Keratinocyte (primary cell): ENCODE data around the gene NAA50.

Experiments
- EZH2 ChIP-seq: IDR thresholded peaks from one replicate; pipeline ENCODE4 v1.6.1; 2012; ENCODE audit warnings: inconsistent platforms, mild to moderate bottlenecking, low read length, moderate library complexity
- TF ChIP-seq, protein P1 (sequence below), 3 experiments: IDR thresholded peaks in 1 of 3; conservative IDR thresholded peaks in 1 of 3; optimal IDR thresholded peaks in 1 of 3; 2 replicates in 2 of 3; 3 replicates in 1 of 3; pipeline versions ENCODE3 to v1.5.1; 2011; ENCODE audit warnings: low read length in 3 of 3, mild to moderate bottlenecking in 3 of 3, moderate library complexity in 2 of 3, control low read depth in 1 of 3, inconsistent platforms in 1 of 3; ENCODE audit not compliant: insufficient read depth in 2 of 3; ENCODE audit errors: extremely low read depth in 1 of 3

DNA sequence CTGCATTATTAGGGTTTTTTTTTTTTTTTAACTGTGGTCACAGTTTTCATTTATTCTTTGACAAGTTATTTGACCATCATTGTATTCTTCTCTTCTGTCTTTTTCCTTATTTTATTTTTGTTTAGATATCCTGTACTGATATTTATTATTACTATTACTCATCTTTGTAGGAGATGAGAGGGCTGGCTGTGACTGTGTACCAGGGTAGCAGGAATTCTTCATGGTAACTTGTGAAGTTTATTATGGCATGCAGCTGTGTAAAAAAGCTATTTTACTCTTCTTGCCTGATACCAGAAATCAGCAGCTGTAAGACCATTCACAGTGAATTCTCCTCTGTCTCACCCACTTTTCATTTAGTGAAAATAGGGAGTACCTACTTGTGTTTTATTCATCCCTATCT lies 45.3 kb upstream of the NAA50 start:
- TF ChIP-seq, protein P1, sequence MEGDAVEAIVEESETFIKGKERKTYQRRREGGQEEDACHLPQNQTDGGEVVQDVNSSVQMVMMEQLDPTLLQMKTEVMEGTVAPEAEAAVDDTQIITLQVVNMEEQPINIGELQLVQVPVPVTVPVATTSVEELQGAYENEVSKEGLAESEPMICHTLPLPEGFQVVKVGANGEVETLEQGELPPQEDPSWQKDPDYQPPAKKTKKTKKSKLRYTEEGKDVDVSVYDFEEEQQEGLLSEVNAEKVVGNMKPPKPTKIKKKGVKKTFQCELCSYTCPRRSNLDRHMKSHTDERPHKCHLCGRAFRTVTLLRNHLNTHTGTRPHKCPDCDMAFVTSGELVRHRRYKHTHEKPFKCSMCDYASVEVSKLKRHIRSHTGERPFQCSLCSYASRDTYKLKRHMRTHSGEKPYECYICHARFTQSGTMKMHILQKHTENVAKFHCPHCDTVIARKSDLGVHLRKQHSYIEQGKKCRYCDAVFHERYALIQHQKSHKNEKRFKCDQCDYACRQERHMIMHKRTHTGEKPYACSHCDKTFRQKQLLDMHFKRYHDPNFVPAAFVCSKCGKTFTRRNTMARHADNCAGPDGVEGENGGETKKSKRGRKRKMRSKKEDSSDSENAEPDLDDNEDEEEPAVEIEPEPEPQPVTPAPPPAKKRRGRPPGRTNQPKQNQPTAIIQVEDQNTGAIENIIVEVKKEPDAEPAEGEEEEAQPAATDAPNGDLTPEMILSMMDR (optimal IDR thresholded peaks at IDR 0.05 in 1 of 3, IDR thresholded peaks at IDR 0.05 in 1 of 3, conservative IDR thresholded peaks at IDR 0.05 in 1 of 3; ENCODE audit: extremely low read depth in 1 of 3, insufficient read depth in 2 of 3, low read length in 3 of 3) = no peak
- no peak for TF ChIP-seq EZH2
